Glutamatergic neuron (in vitro differentiated cells): ENCODE results near the gene LRRC26. TPM values are rescaled to one million over a fixed set of nuclear protein-coding genes. Genes with fewer than 3 reads are reported as not detected.

Experiments
- DNase-seq: peaks from one replicate; pipeline ENCODE4 v3.0.0; 2022
- H3K27ac Mint-ChIP-seq: one replicate; pipeline ENCODE4 v1.8.0; 2020; ENCODE audit warnings: mild to moderate bottlenecking, mixed read lengths, inconsistent platforms; ENCODE audit not compliant: unreplicated experiment
- H3K27me3 Mint-ChIP-seq: one replicate; pipeline ENCODE4 v1.8.0; 2020; ENCODE audit warnings: mild to moderate bottlenecking, moderate library complexity, mixed read lengths, inconsistent platforms; ENCODE audit not compliant: unreplicated experiment
- H3K36me3 Mint-ChIP-seq: one replicate; pipeline ENCODE4 v1.8.0; 2020; ENCODE audit warnings: mild to moderate bottlenecking, mixed read lengths, inconsistent platforms; ENCODE audit not compliant: unreplicated experiment
- H3K4me1 Mint-ChIP-seq: one replicate; pipeline ENCODE4 v1.8.0; 2020; ENCODE audit warnings: mild to moderate bottlenecking, low read depth, mixed read lengths, inconsistent platforms; ENCODE audit not compliant: unreplicated experiment
- H3K4me3 Mint-ChIP-seq: one replicate; pipeline ENCODE4 v1.8.0; 2020; ENCODE audit warnings: mild to moderate bottlenecking, mixed read lengths, inconsistent platforms; ENCODE audit not compliant: unreplicated experiment
- H3K9me3 Mint-ChIP-seq: one replicate; pipeline ENCODE4 v1.8.0; 2020; ENCODE audit warnings: mild to moderate bottlenecking, moderate library complexity, mixed read lengths, inconsistent platforms; ENCODE audit not compliant: unreplicated experiment
- total RNA-seq: library from RNA; stranded (reverse); fragmentation: NEBNext Ultra II Directional; extraction: Animal tissue kit (Norgen Biotek cat#: 25700); gene quantifications from one replicate; pipeline ENCODE4 v1.2.1, GENCODE V29; 2021; ENCODE audit not compliant: unreplicated experiment
- TF ChIP-seq, protein P1 (sequence below): fragments of 200-600 bp; sonication (generic); IDR thresholded peaks from one replicate; pipeline ENCODE4 v1.5.0; 2021; ENCODE audit not compliant: partially characterized antibody, unreplicated experiment

The LRRC26 gene
- total RNA-seq, 1 donor from 2014 or later = 0.98 TPM

DNA sequence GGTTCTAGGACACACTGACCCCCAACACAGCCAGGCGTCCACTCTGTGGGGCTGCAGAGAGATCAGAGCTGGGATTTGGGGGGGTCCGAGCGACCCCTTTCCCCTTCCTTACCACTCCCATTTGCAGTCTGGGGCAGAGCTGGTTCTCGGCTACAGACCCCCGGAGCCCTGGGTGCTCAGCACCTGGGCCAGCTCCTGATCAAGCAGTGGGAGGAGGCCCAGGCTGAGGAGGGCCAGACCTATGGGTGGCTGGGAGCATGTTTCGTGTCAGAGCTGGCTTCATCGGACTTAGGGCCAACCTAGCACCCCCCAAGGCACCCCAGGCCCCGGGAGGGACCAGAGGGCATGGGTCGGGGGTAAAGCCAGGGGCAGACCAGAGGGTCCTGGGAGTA lies 23.3 kb downstream of the LRRC26 start:
- DNase-seq = no peak
- Mint-ChIP-seq H3K4me1 (no peaks in the 10 kb centered on the region), H3K27ac (no peak overlapping the region), H3K36me3 (no peaks in the 10 kb centered on the region), H3K9me3 (peaks cover 2% of the 10 kb centered on the region), H3K27me3 (peaks cover 16% of the 10 kb centered on the region), H3K4me3 (no peak overlapping the region)
- TF ChIP-seq, protein P1, sequence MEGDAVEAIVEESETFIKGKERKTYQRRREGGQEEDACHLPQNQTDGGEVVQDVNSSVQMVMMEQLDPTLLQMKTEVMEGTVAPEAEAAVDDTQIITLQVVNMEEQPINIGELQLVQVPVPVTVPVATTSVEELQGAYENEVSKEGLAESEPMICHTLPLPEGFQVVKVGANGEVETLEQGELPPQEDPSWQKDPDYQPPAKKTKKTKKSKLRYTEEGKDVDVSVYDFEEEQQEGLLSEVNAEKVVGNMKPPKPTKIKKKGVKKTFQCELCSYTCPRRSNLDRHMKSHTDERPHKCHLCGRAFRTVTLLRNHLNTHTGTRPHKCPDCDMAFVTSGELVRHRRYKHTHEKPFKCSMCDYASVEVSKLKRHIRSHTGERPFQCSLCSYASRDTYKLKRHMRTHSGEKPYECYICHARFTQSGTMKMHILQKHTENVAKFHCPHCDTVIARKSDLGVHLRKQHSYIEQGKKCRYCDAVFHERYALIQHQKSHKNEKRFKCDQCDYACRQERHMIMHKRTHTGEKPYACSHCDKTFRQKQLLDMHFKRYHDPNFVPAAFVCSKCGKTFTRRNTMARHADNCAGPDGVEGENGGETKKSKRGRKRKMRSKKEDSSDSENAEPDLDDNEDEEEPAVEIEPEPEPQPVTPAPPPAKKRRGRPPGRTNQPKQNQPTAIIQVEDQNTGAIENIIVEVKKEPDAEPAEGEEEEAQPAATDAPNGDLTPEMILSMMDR = no peak

DNA sequence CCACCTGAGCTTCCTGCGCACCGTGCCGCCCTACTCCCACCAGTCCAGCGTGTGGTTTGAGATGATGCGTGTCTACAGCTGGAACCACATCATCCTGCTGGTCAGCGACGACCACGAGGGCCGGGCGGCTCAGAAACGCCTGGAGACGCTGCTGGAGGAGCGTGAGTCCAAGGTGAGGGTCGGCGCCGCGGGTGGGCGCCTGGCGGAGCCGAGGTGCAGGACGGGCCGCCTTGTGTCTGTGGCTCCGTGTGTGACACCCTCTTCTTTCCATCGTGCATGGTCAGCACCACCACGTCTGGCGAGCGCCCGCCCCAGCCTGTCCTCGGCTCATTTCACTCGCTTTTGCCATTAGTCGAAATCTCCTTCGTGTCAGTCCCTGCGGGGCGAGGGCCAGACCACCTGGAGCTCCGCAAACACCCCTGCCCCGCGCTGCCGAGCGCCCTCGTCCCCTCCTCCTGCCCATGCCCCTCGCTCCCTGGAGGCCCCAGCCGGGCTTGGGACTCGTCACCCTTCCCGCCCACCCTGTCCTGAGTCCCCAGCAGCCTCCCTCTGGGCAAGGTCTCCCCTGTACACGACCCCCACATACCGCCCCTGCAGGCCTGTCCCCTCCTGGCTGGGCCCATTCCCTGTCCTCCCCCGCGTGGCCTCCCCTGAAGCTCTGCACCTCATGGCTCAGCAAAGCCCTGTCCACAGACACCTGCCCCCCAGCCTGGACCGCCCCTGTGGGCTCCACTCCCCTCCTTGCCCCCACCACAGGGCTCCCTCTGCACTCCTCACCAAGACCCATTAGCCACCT lies 23.9 kb downstream of the LRRC26 start:
- Mint-ChIP-seq H3K36me3 (no peaks in the 10 kb centered on the region), H3K27ac (no peak overlapping the region), H3K4me1 (no peaks in the 10 kb centered on the region), H3K9me3 (peaks cover 2% of the 10 kb centered on the region), H3K4me3 (no peak overlapping the region), H3K27me3 (peaks cover 18% of the 10 kb centered on the region)
- TF ChIP-seq, protein P1 = no peak
- peak; percentile 12 for DNase-seq

DNA sequence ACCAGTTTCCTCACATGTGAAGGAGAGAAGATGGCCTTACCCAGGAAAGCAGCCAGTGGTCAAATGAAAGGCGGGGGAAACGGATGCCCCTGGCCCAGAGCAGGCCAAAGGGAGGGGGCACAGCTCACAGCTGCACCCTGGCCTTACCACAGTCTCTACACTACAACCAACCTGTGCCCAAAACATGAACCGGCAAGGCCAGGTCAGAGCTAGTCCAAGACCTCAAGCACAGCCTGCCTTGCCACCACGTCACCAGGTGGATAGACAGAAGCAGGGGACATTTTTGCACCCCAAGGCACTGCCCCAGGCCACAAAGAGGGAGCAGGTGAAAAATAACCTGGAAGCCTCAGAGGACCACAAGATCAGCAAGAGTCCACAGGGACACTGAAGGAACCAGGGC lies 26.4 kb downstream of the LRRC26 start:
- H3K27ac Mint-ChIP-seq = no peak overlapping the region
- peaks cover 31% of the 10 kb centered on the region for H3K27me3 Mint-ChIP-seq
- H3K4me1 Mint-ChIP-seq = peaks cover 4% of the 10 kb centered on the region
- TF ChIP-seq, protein P1 = no peak
- H3K36me3 Mint-ChIP-seq = no peaks in the 10 kb centered on the region
- peaks cover 6% of the 10 kb centered on the region for H3K9me3 Mint-ChIP-seq
- no peak for DNase-seq
- no peak overlapping the region for H3K4me3 Mint-ChIP-seq

DNA sequence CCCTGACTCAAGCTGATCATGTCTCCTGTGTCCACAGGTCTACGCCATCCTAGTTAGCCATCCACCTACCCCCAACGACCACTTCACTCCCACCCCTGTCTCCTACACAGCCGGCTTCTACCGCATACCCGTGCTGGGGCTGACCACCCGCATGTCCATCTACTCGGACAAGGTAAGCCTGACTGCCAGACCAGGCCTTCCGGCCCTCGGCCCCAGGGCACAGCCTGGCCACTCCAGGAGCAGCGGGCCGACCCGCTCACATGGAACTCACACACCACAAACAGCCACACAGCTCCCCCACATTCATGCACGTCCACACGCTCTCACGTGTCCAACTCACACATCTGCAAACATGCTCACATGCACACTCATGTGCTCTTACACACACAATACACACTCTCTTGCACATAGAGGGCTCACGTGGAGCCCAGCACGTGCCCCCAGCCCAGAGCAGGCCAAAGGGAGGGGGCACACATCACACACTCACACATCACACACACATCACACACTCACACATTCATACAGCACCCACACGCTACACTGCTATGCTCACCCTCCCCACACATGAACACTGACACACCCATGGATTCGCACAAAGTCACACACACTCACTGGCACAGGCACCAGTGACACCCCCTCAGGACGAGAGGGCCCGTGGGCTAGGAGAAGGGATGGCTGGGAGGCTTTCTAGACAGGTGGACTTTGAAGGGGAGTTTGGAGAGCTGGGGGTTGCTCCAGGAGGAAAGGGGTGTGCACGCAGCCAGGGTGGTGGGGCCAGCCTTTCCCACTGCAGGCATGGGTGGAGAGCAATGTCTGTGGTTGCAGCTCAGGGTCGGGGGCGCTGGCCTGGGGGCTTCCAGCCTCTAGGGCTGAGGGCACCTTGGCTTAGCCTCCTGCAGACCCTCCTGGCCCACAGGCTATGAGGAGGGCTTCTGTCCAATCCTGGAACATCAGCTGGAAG lies 27.6 kb downstream of the LRRC26 start:
- Mint-ChIP-seq H3K27ac (no peak overlapping the region), H3K4me3 (peak overlapping the region; percentile 12), H3K9me3 (peaks cover 10% of the 10 kb centered on the region), H3K36me3 (no peaks in the 10 kb centered on the region), H3K27me3 (peaks cover 32% of the 10 kb centered on the region), H3K4me1 (peaks cover 7% of the 10 kb centered on the region)
- TF ChIP-seq, protein P1 = no peak
- DNase-seq = no peak
